BE2C (cell line): ENCODE data around the gene CYP4F8.

Source experiments
- DNase-seq: peaks from one replicate; pipeline ENCODE4 v3.0.0-alpha.2; 2020
- H3K27me3 ChIP-seq: fragments of 250-450 bp; sonication (Bioruptor Pico); 2 replicates; pipeline ENCODE4 v1.5.1; 2020; ENCODE audit warnings: mild to moderate bottlenecking
- H3K36me3 ChIP-seq: fragments of 250-450 bp; sonication (Bioruptor Pico); 2 replicates; pipeline ENCODE4 v1.5.1; 2020; ENCODE audit warnings: mild to moderate bottlenecking
- H3K4me1 ChIP-seq: fragments of 250-450 bp; sonication (Bioruptor Pico); 2 replicates; pipeline ENCODE4 v1.5.1; 2020
- H3K4me3 ChIP-seq: 2 replicates; pipeline ENCODE4 v1.5.1; 2011; ENCODE audit warnings: low read depth, low read length
- H3K9me3 ChIP-seq: fragments of 250-450 bp; sonication (Bioruptor Pico); 2 replicates; pipeline ENCODE4 v1.5.1; 2020
- TF ChIP-seq, protein P1 (sequence below): IDR thresholded peaks from 2 replicates; pipeline ENCODE4 v1.5.1; 2012; ENCODE audit warnings: mild to moderate bottlenecking, low read depth, low read length

Gene CYP4F8

GRCh38 chr19:15631817-15632216, 16.8 kb downstream of the CYP4F8 start:
- TF ChIP-seq, protein P1, sequence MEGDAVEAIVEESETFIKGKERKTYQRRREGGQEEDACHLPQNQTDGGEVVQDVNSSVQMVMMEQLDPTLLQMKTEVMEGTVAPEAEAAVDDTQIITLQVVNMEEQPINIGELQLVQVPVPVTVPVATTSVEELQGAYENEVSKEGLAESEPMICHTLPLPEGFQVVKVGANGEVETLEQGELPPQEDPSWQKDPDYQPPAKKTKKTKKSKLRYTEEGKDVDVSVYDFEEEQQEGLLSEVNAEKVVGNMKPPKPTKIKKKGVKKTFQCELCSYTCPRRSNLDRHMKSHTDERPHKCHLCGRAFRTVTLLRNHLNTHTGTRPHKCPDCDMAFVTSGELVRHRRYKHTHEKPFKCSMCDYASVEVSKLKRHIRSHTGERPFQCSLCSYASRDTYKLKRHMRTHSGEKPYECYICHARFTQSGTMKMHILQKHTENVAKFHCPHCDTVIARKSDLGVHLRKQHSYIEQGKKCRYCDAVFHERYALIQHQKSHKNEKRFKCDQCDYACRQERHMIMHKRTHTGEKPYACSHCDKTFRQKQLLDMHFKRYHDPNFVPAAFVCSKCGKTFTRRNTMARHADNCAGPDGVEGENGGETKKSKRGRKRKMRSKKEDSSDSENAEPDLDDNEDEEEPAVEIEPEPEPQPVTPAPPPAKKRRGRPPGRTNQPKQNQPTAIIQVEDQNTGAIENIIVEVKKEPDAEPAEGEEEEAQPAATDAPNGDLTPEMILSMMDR: peak; percentile 40
- DNase-seq: peak; percentile 41
- Histone ChIP-seq H3K36me3 (no peaks in the 10 kb centered on the region), H3K4me1 (no peaks in the 10 kb centered on the region), H3K27me3 (no peaks in the 10 kb centered on the region), H3K9me3 (no peaks in the 10 kb centered on the region), H3K4me3 (no peak overlapping the region)

DNA sequence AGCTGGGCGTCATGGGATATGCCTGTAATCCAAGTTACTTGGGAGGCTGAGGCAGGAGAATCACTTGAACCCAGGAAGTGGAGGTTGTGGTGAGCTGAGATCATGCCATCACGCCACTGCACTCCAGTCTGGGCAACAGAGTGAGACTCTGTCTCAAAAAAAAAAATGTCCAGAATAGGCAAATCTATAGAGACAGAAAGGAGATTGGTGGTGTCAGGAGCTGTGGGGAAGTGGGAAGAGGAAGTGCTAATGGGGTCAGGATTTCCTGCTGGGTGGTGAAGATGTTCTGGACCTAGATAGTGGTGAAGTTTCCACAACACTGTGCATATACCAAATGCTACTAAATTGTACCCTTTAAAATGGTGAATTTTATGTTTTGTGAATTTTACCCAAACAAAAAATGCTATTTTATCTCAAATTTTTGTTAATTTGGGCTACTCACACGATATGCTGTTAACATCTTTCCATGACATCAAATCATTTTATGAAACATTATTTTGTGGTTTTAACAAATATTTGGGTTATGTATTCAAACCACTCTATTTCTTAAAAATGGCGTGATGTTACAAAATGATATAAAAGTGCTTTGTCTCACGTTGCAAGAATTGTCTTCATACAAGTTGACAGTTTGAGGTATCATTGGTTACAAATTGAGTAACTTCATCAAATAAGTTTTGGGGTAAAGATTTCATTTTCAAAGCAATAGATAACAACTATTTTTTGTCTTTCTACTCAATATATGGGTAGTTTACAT, 18.2 kb downstream of the CYP4F8 start:
- Histone ChIP-seq H3K9me3 (no peaks in the 10 kb centered on the region), H3K4me1 (no peaks in the 10 kb centered on the region), H3K27me3 (no peaks in the 10 kb centered on the region), H3K36me3 (no peaks in the 10 kb centered on the region), H3K4me3 (no peak overlapping the region)
- DNase-seq: no peak
- TF ChIP-seq, protein P1: no peak

GRCh38 chr19:15634105-15634504, 19.1 kb downstream of the CYP4F8 start:
- H3K4me1 ChIP-seq: no peaks in the 10 kb centered on the region
- no peaks in the 10 kb centered on the region for H3K27me3 ChIP-seq
- no peak for DNase-seq
- H3K4me3 ChIP-seq: no peak overlapping the region
- no peaks in the 10 kb centered on the region for H3K36me3 ChIP-seq
- no peaks in the 10 kb centered on the region for H3K9me3 ChIP-seq
- TF ChIP-seq, protein P1: no peak

- no peaks in the 10 kb centered on the region for H3K36me3 ChIP-seq
- no peaks in the 10 kb centered on the region for H3K27me3 ChIP-seq
- TF ChIP-seq, protein P1: no peak
- DNase-seq: no peak
- no peaks in the 10 kb centered on the region for H3K9me3 ChIP-seq
- H3K4me1 ChIP-seq: no peaks in the 10 kb centered on the region
- no peak overlapping the region for H3K4me3 ChIP-seq
Observed at GRCh38 chr19:15635016-15635805, 20.2 kb downstream of the CYP4F8 start.

DNA sequence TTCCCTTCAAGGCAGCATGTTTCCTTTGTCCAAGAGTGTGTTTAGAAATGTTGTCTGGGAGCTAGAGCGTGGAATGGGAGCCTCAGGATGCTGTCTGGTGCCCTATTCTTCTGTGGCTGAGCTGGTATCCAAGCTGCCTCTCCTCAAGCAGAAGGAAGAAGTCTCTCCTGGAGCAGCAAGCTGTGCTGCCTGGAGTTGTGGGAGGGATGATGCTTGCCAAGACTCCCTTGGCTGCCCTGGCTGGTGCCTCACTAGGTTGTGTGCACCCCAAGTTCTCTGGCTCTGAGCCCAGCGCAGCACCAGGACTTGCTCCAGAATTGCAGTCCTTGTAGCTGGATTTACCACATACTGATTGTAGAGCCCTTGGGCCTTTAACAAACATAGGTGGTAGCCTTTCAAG, 21.0 kb downstream of the CYP4F8 start:
- Histone ChIP-seq H3K4me1 (no peaks in the 10 kb centered on the region), H3K4me3 (no peak overlapping the region), H3K9me3 (no peaks in the 10 kb centered on the region), H3K36me3 (no peaks in the 10 kb centered on the region), H3K27me3 (no peaks in the 10 kb centered on the region)
- DNase-seq: no peak
- TF ChIP-seq, protein P1: no peak

GRCh38 chr19:15639596-15639995, 24.6 kb downstream of the CYP4F8 start:
- DNase-seq: no peak
- Histone ChIP-seq H3K27me3 (no peaks in the 10 kb centered on the region), H3K9me3 (no peaks in the 10 kb centered on the region), H3K4me1 (no peaks in the 10 kb centered on the region), H3K4me3 (no peak overlapping the region), H3K36me3 (no peaks in the 10 kb centered on the region)
- TF ChIP-seq, protein P1: no peak
